GM21825 (cell line): ENCODE results near the gene AIP.

Experiments used
- ATAC-seq: cut with Tn5 transposase; IDR thresholded peaks from one replicate; pipeline ENCODE4 v1.9.1; 2021; ENCODE audit warnings: mild to moderate bottlenecking, moderate library complexity; ENCODE audit not compliant: unreplicated experiment

AIP gene

DNA sequence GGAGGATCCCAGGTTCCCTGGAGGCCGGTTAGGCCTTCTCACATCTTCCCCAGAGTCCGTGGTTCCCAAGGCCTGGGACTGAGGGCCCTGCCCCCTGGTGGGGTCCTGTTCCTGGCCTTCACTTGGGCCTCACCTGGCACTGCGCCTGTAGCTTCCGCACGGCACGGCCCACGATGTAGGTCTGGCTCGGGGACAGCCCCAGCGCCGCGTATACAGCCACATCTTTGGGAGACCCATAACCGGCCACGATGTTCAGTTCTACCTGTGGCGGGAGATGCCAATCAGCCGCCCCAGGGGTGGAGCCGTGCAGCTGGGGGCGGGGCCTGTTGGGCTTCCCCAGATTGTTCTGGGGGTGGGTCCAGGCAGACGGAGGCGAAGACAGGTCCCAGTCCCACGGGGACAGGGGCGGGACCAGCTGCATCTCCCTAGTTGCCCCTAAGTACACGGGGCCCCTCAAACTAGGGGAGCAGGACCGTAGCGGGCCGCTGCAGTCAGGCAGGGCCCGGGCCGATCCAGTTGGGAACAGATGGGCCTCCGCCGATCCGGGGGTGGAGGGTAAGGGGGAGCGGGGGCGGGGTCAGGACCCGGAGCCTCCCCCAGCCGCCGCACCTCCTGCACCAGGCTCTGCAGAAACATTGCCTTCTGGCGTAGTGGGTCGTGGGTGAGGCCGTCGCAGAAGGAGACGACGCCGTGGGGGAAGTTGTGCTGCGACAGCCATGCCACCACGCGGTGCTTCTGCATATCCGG lies 10.1 kb downstream of the AIP start:
- ATAC-seq = no peak

DNA sequence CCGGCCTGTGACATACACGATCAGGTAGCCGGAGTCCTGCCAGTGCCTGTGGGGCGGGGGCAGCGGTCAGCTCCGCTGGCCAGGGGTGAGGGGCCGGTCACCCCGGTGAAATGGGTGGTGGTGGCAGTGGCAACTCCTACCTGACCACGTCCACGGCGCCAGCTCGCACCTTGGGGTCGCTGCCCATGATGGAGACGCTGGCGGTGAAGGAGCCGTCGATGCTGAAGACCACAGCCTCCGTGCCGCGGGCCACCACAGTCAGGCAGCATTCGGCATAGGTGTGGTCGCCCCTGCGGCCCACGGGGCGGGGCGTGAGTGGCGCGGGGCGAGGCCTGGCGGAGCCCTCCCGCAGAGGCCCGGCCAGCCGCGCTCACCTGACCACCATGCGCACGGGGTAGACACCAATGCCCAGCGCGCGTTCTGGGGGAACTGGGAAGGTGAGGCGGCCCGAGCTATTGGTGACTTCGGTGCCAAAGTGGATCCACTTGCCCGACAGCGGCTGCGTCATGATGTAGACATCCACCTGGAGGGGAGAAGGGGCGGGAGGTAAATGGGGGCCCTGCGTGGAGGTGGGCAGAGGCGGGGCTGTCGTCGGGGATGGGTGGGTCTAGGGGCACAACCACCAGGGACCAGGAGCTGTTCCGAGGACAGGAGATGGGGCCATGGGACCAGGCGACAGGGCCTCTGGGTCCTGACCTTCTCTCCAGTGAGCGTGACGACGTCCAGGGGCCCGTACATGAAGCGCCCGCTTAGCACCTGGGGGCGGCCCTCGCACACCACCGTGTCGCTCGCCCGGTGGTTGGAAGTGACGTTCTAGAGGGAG lies 10.9 kb downstream of the AIP start:
- ATAC-seq = no peak

DNA sequence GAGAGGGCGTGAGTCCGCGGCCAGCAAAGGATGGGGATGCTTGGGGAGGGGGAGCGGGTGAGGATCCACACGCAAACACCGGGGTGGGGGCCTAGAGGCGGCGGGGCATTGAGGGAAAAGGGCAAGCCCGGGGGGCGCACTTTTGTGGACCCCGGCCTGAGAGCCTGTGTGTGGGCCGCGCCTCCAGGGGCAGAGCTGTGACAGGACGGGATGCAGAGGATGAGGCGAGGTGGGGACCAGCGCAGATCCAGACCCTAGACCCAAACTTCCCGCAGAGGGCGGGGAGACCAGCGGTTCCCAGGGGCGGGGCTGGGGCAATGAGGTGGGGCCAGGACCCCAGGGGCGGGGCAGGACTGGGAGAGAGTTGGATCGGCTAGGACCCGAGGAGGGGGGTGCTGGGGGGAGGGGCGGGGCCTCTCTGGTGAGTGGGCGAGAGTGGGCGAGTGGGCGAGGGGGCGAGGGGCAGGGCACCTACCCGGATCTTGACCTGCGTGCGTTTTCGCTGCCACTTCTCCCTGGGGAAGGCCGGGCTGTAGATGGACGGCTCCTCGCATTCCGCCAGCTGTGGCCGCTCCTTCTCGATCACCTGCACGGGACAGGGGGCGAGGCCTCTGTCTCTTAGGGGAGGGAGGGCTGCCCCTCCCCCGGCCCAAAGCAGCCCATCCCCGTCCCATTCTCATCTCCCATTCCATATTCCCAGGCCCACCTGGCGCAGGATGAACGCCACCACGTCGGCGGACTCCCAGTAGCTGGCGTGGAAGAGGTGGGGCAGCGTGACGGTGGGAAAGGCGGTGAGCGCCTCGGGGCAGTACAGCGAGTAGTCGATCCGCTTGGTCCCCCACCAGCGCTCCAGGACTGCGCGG lies 11.8 kb downstream of the AIP start:
- no peak for ATAC-seq

DNA sequence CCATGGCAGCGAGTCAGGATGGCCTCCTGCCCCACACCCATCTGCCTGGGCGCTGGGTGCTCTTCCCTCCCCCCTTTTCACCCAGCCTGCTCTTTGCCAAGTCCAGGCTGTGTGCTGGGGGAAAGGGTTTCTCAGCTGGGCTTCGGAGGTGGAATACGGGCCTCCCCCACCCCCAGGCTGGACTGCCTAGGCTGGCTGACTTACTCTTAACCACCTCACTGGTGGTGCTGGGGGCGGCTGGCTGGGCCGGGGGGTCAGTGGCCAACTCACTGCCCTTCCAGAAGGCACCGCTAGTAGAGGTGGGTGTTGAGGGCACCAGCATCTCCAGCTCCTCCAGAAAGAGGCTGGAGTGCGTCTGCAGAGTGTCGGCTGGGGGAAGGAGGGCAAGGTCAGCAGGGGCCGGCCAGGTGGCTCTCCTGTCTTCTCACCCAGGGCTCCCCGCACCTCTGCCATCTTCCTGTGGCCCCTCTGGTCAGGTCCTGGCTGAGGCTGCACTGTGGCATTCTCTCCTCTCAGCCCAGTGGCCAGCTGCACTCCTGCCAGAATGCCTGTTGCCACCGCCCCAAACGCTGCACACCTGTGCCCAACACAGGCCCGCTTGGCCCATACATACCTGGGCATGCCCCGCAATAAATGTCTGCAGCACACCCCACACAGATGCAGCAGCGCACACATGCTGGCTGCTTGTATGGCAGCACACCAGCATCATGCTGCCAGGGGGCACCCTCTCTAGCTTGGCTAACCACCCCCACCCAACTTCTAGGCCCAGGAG lies 12.6 kb downstream of the AIP start:
- ATAC-seq = no peak

DNA sequence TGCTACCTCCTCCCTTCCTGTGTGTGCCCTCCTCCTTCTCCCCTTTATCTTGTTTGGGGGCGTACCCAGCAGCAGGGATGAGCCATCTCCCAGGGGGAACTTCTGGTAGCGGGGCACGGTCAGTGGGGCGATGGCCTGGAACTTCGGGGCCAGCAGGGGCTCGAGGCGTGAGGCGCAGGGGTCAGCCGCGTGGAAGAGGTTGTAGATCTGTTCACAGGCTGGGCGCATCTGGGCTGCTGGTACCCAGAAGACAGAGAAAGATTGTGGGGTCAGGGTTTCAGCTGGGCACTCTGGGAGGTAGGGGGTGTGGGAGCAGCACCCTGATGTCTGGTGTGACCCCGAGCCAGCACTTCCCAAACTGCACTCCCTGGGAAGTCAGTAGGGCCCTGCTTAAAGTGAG lies 13.3 kb downstream of the AIP start:
- ATAC-seq = no peak

DNA sequence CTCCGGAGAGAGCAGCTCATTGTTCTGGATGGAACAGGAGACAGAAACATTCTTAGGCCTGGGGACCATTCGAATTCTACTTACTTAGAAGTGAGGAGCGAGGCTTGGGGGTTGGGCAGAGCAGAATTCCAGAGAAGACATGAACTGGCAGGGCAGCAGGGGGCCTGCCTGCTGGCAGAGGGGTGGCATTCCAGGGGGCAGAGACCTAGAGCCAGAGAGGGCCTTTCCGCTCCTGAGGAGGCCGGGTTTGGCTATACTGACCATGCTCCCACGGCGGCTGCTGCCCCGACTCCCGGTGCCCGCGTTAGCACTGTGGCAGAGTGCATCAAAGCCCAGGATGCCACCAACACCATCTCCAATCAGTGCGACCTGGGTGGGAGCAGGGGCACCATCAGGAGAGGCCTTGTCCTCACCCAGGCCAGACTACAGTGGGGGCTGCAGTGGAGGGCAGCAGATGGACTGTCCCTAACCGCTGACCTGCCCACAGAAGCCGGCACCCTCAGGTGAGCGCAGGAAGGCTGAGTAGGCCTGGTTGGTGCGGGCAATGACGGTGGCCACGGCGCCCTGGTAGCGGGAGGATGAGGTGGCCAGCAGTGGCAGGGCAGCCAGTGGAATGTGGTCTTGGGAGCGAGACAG lies 14.9 kb downstream of the AIP start:
- ATAC-seq = no peak

DNA sequence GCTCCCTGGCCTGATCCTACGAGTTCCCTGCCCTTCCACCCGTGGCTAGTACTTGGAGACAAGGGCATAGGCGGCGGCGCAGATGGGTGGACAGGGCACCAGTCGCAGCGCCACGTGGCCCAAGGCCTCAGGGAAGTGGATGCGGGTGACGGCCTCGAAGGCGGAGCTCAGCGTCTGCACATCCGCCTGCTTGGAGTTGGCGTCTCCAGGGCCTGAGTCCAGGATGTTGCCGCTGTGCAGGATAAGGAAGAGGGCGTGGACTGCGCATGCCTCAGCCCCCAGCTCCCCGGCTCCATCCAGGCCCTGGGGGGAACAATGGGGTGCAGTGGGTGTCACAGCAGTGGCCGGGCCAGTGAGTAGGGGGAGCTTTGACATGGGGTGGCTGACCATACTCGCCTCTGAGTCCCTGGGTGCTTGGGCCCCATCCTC lies 15.7 kb downstream of the AIP start:
- ATAC-seq = no peak

DNA sequence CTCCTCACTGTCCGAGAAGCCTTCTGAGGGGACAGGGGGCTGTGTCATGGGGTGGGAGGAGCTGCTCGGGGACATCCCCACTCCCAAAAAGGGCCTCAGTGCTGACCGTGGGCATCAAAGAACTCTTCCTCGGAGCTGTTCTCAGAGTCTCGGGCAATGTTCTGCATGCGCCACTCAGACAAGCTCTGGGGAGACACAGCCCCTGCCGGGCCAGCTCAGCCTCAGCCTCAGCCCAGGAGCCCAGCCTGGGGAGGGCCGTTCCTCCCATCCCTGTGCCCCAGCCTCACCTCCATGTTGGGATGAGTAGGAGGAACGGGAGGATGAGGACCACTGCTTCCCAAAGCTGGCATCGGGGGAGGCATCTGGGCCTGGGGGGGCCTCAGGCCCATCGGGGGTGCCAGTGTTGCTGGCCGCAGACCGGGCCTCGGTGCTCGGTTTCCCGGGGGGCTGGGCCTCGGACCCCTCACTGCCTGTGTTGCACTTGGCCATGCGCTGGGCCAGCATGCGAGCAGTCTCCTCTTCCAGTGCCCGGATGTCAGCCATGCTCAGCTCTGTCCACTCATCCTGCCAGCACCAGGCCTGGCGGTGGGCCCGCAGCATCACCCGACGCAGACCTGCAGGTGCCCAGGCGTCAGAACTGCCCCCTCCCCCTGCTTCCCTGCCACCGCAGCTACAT lies 17.1 kb downstream of the AIP start:
- ATAC-seq = no peak

DNA sequence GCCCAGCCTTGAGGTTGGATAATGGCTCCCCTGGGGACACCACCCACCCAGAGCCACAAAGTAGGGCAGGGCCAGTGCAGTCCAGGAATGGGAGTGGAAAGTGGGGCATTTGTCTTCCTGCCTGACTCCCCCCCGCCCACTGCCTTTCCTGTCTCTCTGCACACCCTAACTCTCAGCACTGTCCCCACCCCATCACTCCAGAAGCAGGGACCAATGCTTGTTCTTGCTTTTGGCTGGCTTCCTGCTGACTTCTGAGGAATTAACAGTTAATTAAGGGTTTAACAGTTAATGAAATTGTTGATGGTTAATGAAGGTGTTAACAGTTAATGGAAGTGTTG lies 17.6 kb downstream of the AIP start:
- no peak for ATAC-seq

DNA sequence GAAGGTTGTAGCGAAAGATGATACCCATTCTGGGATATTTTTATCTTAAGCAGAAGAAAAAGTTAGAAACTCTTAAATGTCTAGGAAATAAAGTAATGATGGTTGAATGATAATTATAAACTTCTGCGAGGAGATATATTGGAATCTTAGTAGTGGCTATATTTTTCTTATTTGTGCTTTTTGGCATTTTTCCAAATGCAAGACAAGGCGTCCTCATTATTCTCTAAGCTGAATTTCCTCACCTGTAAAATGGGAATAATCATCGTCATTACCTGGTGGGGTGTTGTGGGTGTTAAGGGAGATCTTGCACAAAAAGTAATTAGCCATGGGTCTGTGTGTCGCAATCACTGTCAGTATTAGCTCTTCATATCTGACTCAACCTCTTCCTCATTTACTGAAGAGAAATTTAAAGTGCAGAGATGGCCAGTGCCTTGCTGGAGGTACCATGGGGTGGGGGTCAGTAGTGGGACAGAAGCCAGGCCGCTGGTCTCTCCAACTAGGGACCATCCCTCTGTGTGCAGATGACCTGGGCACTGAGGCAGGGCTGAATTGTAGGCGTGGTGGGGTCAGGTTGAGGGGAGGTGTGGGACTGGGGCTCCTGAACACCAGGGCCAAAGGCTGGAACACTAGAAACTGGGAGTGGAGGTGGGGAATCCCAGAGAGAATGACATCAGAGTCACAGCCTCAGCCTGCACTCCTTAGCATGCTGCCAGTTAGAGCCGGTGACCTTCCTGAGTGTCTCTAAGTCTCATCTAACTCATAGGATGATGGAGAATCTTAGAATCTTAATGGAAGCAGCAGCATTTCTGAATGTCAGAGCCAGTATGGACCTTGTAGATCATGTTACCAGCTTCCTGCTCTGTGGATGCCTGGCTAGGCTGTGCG lies 18.2 kb downstream of the AIP start:
- no peak for ATAC-seq

DNA sequence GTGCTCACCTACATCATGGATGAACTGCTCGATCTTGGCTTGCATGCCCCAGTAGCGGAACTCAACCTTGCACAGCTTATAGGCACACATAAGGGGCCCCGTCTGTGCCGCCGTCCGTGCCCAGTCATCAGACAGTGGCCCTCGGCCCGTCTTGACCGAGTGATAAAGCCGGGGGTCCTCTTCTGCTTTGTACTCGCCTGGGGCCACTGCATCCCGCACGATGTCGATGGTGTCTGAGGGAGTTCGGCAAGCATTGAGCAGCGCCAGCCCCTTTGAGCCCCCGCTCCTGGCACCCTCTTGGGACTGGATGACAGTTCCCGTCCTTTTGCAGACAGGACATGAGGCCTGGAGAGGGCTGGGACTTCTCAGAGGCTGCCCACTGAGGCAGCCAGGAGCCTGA lies 19.0 kb downstream of the AIP start:
- no peak for ATAC-seq

DNA sequence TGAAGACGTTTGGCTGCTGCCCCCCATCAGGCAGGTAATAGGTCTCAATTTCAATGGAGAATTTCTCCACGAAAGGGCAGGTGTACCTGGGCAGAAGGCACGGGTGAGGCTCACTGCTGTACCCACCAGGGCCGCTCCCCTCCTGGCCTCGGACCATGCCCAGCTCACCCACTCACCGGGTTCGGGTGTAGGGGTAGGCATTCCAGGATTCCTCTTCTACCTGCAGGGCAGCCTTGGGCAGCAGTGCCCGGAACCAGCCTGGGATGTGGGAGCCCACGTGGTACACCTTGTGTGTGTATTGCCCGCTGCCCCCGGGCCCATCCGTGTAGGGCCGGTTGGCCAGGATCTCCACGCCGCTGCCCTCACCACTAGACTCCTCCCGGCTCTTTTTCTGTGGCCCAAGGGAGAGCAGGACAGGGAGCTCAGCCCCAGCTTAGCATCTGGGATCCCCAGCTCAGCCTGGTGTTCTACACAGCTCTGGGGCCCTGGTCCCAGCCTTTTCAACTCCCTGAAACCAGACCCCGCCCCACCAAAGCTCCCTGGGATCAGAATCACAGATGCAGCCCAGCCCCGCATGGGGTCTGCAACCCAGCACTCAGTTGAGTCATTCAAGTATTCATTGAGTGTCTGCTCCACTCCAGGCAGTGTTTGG lies 19.6 kb downstream of the AIP start:
- ATAC-seq = no peak

DNA sequence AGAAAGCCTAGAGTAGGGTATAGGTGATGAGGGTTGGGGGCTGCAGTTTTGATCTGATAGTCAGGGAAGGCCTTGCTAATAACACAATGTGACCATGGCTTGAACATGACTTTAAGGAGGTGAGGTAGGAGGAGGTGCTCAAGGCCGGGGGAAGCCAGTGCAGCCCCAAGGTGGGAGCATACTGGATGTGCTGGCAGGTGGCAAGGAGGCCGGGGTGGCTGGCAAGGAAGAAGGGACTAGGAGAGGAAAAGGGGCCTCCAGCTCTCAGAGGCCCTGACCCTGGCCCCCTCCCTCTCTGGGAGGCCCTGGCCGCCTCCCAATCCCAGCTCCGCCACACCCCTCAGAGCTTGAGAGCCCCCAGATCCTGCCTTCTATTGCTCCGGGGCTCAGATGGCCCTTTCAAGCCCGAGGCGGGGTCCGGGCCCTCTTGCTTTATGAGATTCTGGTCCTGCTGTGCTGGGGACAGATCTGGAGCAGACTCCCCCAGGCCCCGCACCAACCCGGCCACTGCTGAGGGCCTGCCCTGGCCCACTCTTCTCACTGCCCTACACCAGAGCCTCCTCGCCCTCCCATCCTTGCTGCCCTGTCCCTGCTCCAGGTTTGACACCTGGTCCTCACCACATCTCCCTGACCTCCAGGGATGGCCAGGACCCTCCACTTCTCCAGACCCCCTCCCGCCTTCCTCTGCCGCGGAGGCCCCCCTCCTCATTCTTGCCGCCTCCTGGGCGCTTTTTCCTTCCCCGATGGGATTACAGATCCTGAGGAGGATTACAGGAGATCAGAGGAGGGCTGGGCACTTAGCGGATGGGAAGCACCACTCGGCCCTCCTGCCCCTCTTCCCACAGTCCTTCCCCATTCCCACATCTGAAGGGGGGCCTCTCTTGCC lies 20.5 kb downstream of the AIP start:
- no peak for ATAC-seq

DNA sequence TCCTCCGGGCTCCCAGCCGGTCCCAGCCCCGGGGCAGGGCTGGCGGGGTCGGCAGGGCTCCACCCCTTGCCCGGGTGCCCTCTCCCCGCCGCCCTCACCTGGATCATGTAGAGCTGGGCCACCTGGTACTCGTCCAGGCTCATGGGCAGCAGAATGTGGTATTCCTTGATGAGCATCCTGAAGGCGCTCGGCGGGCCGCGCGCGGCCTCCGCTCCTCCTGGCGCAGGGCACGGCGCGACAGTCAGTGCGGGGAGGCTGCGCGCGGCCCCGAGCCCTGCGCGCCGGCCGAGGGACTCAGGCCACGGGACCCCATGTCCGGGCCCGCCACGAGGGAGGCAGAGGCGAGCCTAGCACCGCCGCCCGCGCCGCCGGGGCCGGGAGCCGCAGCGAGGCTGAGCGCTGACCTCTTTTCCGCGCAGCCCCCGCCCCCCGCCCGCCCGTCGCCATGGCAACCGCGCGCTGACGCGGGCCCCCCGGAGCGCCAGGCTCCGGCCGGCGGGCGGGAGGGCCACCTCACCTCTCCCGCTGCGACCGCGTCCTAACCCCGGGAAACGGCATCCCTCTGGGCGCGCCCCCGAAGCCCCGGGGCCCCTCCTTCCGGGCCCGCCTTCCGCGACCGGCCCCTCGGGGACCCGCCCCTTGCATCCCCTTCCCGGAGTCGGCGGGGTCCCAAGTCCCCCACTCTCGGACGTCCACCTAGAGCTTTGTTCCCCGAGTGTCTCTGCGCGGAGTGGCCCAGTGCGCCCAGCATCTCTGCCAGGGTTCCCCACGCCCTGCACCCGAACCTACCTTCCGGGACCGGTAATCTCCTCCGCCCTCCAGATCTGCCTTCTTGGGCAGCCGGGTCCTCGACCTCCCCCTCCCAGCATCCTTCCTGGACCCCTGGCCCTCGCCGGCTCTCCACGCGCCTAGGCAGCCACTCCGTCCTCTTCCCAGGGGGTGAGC lies 21.5 kb downstream of the AIP start:
- no peak for ATAC-seq

DNA sequence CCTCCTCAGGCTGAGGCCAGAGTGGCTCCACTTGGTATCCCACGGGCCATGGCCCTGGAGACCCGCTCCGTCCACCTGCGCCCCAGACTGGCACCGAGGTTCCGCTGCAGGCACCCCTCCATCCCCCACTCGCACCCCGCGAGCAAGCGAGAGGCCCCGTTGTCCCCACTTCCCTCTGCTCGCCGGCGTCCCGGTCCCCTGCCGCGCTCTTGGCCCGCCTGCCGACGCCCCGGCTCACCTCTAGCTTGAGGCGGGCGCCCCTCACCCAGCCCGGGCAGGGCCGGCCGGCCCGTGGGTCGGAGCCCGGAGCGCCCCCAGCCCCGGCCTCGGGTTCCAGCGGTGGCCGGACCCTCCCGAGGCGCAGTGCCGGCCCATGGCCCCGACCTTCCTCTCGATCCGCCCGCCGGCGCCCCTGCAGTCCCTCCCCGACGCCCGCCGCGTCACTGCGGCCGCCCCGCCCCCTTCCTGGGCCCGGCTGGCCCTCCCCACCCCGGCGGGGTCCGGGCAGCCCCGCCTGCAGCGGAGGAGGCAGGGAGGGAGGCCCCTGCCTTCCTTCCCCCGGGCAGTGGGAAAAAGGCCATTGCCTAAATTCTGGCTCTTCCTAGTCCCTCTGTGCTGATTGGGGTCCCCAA lies 22.2 kb downstream of the AIP start, which contains the start of gene PITPNM1:
Gene PITPNM1 (minus strand): TSS at position 414 of the 632 bp plus-strand sequence. CDS start 1,183 bp downstream, outside the sequence.
- ATAC-seq = no peak
